ENCODE results near the gene EME2. TPM values are rescaled to one million over a fixed set of nuclear protein-coding genes. Genes with fewer than 3 reads are reported as not detected.

EME2 gene, protein sequence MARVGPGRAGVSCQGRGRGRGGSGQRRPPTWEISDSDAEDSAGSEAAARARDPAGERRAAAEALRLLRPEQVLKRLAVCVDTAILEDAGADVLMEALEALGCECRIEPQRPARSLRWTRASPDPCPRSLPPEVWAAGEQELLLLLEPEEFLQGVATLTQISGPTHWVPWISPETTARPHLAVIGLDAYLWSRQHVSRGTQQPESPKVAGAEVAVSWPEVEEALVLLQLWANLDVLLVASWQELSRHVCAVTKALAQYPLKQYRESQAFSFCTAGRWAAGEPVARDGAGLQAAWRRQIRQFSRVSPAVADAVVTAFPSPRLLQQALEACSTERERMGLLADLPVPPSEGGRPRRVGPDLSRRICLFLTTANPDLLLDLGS
- 10 to 100 TPM; 30.0 to 33.8 (median 30.1) TPM for total RNA-seq
- total RNA-seq (2013) = 13.5 TPM

DNA sequence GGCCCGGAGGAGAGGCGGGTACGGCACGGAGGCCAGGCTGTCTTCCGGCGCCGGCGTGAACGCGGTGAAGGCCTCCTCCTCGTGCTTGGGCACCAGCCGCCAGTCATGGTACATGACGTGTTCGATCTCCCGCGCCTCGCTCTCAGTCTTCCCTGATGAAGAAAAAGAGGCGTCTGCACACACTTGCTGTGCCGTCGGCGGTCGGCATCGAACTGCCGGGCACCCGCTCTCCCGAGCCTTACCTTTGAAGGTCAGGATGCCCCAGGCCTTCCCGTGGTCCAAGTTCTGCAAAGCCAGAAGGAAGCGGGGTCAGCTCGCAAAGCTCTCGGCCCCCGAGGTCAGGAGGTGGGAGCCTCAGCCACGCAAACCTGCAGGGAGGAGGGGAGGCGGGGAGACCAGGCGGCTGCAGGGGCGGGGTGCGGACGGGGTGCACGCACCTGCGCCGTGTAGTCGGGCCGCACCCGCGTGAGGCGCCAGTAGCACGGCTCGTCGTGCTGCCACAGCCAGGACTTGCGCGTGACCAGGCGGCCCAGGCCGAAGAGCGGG is at the start of gene EME2:
EME2 (plus strand) TSS at position 449 of the 546 bp plus-strand sequence. CDS start 418 bp downstream, outside the sequence.
- no peaks in the 10 kb centered on the region for H3K27me3 Mint-ChIP-seq (ENCODE audit: low read depth in 2 of 2)
- TF ChIP-seq, protein P1, sequence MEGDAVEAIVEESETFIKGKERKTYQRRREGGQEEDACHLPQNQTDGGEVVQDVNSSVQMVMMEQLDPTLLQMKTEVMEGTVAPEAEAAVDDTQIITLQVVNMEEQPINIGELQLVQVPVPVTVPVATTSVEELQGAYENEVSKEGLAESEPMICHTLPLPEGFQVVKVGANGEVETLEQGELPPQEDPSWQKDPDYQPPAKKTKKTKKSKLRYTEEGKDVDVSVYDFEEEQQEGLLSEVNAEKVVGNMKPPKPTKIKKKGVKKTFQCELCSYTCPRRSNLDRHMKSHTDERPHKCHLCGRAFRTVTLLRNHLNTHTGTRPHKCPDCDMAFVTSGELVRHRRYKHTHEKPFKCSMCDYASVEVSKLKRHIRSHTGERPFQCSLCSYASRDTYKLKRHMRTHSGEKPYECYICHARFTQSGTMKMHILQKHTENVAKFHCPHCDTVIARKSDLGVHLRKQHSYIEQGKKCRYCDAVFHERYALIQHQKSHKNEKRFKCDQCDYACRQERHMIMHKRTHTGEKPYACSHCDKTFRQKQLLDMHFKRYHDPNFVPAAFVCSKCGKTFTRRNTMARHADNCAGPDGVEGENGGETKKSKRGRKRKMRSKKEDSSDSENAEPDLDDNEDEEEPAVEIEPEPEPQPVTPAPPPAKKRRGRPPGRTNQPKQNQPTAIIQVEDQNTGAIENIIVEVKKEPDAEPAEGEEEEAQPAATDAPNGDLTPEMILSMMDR (IDR thresholded peaks at IDR 0.05) = no peak
- DNase-seq = peak in 1 of 2 donors; percentile 68
- H3K9me3 ChIP-seq (ENCODE audit: control insufficient read depth, insufficient read depth, low read length) = no peaks in the 10 kb centered on the region
- ATAC-seq = peak in 1 of 3 donors; percentile 3
- peaks cover 41% of the 10 kb centered on the region for H3K4me1 ChIP-seq (ENCODE audit: control insufficient read depth, insufficient read depth, low read length)
- no peaks in the 10 kb centered on the region for H3K9me3 Mint-ChIP-seq
- peak within 1 kb of the TSS; percentile 87 to 88 for H3K27ac Mint-ChIP-seq
- no peaks in the 10 kb centered on the region for H3K36me3 Mint-ChIP-seq
- H3K4me3 Mint-ChIP-seq = peak within 1 kb of the TSS; percentile 97
- no peaks in the 10 kb centered on the region for H3K27me3 ChIP-seq (ENCODE audit: control insufficient read depth, insufficient read depth, low read length)
- intact Hi-C loops (cut with micrococcal nuclease) = loop anchor here (5.0 to 10.0 kb wide), 2 partner anchors 152 to 380 kb away; no protein-coding TSS in a partner anchor
- H3K4me3 ChIP-seq (ENCODE audit: low read length) = peak within 1 kb of the TSS; percentile 61
- WGBS (ENCODE audit: insufficient coverage) = under 1% methylated on average over 53 of the region's 53 CpGs
- H3K4me1 Mint-ChIP-seq = peaks cover 14 to 21% of the 10 kb centered on the region in 2 donors
- peaks cover 25% of the 10 kb centered on the region for H3K36me3 ChIP-seq (ENCODE audit: control insufficient read depth, insufficient read depth, low read length)
- H3K27ac ChIP-seq (ENCODE audit: low read length) = peak within 1 kb of the TSS; percentile 54

DNA sequence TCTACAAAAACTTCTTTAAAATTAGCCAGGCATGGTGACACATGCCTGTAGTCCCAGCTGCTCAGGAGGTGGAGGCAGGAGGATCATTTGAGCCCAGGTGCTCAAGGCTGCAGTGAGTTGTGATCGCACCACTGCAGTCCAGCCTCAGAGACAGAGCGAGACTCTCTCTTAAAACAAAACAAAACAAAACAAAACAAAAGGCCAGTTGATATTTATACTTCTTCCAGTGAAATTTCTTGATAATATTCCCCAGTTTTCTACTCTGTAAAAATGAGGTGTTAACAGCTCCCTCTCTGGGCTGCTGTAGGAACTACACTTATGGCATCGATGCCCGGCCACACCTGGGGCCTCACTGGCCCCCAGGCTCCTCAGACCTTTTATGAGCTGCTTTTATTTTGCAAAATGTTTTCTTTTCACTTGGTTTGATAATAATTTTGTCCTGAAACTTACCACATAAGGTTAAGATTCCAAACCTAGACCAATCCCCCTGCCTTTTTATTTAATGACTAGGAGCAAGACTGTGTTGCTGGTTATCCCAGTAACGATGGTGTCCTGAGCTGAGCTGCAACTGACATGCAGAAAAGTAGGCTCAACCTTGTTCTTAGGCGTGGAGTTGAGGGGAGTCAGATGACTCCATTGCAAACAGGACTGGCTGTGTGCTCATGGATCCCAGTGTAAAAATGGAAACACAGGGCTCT is 49.0 kb upstream of the EME2 start:
- Histone ChIP-seq H3K27me3 (ENCODE audit: control insufficient read depth, insufficient read depth, low read length) (no peaks in the 10 kb centered on the region), H3K9me3 (ENCODE audit: control insufficient read depth, insufficient read depth, low read length) (no peaks in the 10 kb centered on the region), H3K36me3 (ENCODE audit: control insufficient read depth, insufficient read depth, low read length) (peaks cover 32% of the 10 kb centered on the region), H3K4me3 (ENCODE audit: low read length) (no peak overlapping the region), H3K4me1 (ENCODE audit: control insufficient read depth, insufficient read depth, low read length) (peaks cover 56% of the 10 kb centered on the region), H3K27ac (ENCODE audit: low read length) (peak overlapping the region; percentile 43)
- no peaks in the 10 kb centered on the region for H3K27me3 Mint-ChIP-seq (ENCODE audit: low read depth in 2 of 2)
- WGBS (ENCODE audit: insufficient coverage) = 65% methylated on average over 6 of the region's 6 CpGs
- H3K9me3 Mint-ChIP-seq = no peaks in the 10 kb centered on the region
- DNase-seq (peak in 1 of 2 donors; percentile 73), ATAC-seq (peak; percentile 46 to 60 (median 51))
- H3K27ac Mint-ChIP-seq = peak overlapping the region; percentile 70 to 85
- intact Hi-C loops (cut with micrococcal nuclease) = loop anchor here (1.0 kb wide), 1 partner anchor 11 kb away; no protein-coding TSS in a partner anchor
- no peaks in the 10 kb centered on the region for H3K36me3 Mint-ChIP-seq
- H3K4me1 Mint-ChIP-seq = peaks cover 38 to 41% of the 10 kb centered on the region in 2 donors
- TF ChIP-seq, protein P1 (IDR thresholded peaks at IDR 0.05) = peak; percentile 81
- peak overlapping the region; percentile 80 for H3K4me3 Mint-ChIP-seq

DNA sequence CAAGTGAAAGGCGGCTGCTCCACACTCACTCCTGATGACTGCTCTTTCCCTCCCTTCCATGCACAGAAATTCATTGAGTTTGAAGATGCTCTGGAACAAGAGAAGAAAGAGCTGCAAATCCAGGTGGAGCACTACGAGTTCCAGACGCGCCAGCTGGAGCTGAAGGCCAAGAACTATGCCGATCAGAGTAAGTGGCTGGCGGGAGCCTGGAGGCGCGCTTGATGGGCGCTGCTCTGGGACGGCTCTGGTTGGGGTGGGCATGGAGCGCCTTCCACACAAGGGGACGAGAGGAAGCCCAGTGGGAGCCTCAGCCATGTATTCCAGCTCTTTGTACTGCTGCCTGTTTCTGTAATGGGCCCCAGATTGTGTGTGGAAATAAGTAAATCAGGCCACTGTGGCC is 48.1 kb upstream of the EME2 start:
- TF ChIP-seq, protein P1 (IDR thresholded peaks at IDR 0.05) = no peak
- no peaks in the 10 kb centered on the region for H3K9me3 Mint-ChIP-seq
- no peak overlapping the region for H3K4me3 ChIP-seq (ENCODE audit: low read length)
- DNase-seq = no peak
- WGBS (ENCODE audit: insufficient coverage) = 97% methylated on average over 12 of the region's 12 CpGs
- no peaks in the 10 kb centered on the region for H3K27me3 Mint-ChIP-seq (ENCODE audit: low read depth in 2 of 2)
- H3K36me3 ChIP-seq (ENCODE audit: control insufficient read depth, insufficient read depth, low read length) = peaks cover 39% of the 10 kb centered on the region
- H3K9me3 ChIP-seq (ENCODE audit: control insufficient read depth, insufficient read depth, low read length) = no peaks in the 10 kb centered on the region
- H3K4me3 Mint-ChIP-seq = no peak overlapping the region
- H3K27ac ChIP-seq (ENCODE audit: low read length) = no peak overlapping the region
- H3K27me3 ChIP-seq (ENCODE audit: control insufficient read depth, insufficient read depth, low read length) = no peaks in the 10 kb centered on the region
- H3K36me3 Mint-ChIP-seq = no peaks in the 10 kb centered on the region
- no peak overlapping the region for H3K27ac Mint-ChIP-seq
- H3K4me1 Mint-ChIP-seq = peaks cover 31 to 32% of the 10 kb centered on the region in 2 donors
- ATAC-seq = no peak
- H3K4me1 ChIP-seq (ENCODE audit: control insufficient read depth, insufficient read depth, low read length) = peaks cover 47% of the 10 kb centered on the region
- intact Hi-C loops (cut with micrococcal nuclease) = no loop called here
